PFSK-1 (cell line): ENCODE data around the gene CROT.

Source experiments
- POLR2AphosphoS5 ChIP-seq: IDR thresholded peaks from 2 replicates; pipeline ENCODE4 v1.6.1; 2012; ENCODE audit warnings: low read depth, mild to moderate bottlenecking, control low read depth, low read length, moderate library complexity
- REST ChIP-seq, 2 experiments: IDR thresholded peaks; 2 replicates each; pipeline versions ENCODE4 v1.6.1 to v1.8.0; 2011 to 2012; ENCODE audit warnings: low read depth in 2 of 2, low read length in 2 of 2, control low read depth in 1 of 2, inconsistent platforms in 1 of 2, mild to moderate bottlenecking in 1 of 2, moderate library complexity in 1 of 2; ENCODE audit not compliant: insufficient read depth in 1 of 2
- SIN3A ChIP-seq: IDR thresholded peaks from 2 replicates; pipeline ENCODE4 v1.6.1; 2012; ENCODE audit warnings: mild to moderate bottlenecking, low read length, moderate library complexity, borderline replicate concordance; ENCODE audit not compliant: insufficient read depth
- TAF1 ChIP-seq: IDR thresholded peaks from 2 replicates; pipeline ENCODE4 v1.6.1; 2012; ENCODE audit warnings: low read length, control low read depth, borderline replicate concordance; ENCODE audit not compliant: insufficient read depth

DNA sequence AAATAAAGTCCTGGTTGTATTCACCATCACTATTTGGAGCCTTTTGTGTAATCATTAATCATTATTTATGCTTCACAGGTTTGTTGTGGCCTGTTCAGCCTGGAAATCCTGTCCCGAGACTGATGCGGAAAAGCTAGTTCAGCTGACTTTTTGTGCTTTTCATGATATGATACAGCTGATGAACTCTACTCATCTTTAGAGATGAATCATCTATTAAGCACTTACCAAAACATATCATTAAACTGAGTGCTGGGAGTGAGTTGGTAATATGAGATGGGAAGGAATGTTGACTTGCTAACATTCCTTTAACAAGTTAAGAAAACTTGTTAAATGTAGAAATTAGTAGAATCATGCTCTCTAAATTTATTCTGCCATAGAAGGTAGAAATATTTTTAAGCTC is 53.0 kb downstream of the CROT start:
- TF ChIP-seq POLR2AphosphoS5 (no peak), SIN3A (no peak), TAF1 (no peak), REST (IDR thresholded peaks at IDR 0.05; ENCODE audit: insufficient read depth in 1 of 2, low read depth in 2 of 2, low read length in 2 of 2) (no peak)
